ENCODE results near the gene IGFBPL1. TPM values are rescaled to one million over a fixed set of nuclear protein-coding genes. Genes with fewer than 3 reads are reported as not detected.
"Not testable (repeated sequence)": the region's sequence is repeated elsewhere in the genome, so short reads cannot be mapped to it uniquely, and the experiment has no call there.

IGFBPL1 gene
- not detected in 2 replicates for total RNA-seq

DNA sequence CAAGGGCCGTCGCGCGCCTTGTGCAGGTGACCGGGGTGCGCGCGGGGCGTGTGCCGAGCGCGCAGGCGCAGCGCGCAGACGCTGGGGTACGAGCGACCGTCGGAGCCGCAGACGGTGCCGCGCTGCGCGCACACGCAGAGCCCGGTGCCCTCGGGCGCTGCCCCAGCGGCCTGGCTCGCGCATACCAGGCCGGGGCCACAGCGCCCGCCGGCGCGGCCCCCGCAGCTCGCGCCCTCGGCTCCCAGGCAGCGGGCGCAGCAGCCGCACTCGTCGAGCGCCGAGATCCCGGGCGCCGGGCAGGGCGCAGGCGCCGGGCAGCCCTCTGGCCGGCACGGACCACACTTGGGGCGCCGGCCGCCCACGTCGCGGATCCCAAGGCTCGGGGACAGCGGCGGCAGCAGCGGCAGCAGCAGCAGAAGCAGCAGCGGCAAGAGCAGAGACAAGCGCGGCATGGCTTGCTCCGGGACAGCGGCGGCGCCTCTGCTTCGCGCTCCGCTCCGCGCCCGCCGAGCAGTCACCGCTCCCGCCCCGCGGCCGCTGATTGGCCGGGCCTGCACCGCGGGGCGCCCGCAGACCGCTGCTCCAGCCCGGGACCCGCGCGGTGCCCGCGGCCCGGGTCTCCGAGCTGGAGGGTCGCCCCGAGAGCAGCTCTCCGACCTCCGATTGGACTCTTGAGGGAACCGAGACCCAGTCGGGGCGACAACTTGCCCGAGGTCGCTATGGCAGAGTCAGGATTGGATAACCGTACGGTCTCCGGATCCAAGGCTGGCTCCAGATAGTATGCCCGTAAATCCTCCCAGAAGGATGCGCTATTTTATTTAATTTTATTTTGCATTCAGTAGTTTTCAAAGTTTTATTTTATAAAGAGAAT is at the start of gene IGFBPL1:
IGFBPL1 (minus strand) TSS at position 482 of the 871 bp plus-strand sequence; CDS start at position 452, 30 bp downstream.
- DNase-seq, result no peak
- ChIA-PET CTCF (no interaction called here), POLR2A (no interaction called here)
- ATAC-seq (ENCODE audit: low read depth), result no peak
- Mint-ChIP-seq H3K4me1 (peaks cover 6% of the 10 kb centered on the region), H3K4me3 (no peak within 1 kb of the TSS), H3K9me3 (no peaks in the 10 kb centered on the region), H3K27ac (no peak within 1 kb of the TSS), H3K36me3 (ENCODE audit: low read depth) (no peaks in the 10 kb centered on the region), H3K27me3 (peaks cover 49% of the 10 kb centered on the region)
- intact Hi-C loops (cut with micrococcal nuclease), result no loop called here
- no peak for TF ChIP-seq CTCF (IDR thresholded peaks at IDR 0.05)

GRCh38 chr9:38472583-38473249 is 48.5 kb upstream of the IGFBPL1 start:
- H3K9me3 Mint-ChIP-seq; H3K27ac Mint-ChIP-seq; H3K4me1 Mint-ChIP-seq; DNase-seq; H3K4me3 Mint-ChIP-seq; ATAC-seq (ENCODE audit: low read depth); CTCF ChIA-PET; H3K36me3 Mint-ChIP-seq (ENCODE audit: low read depth); intact Hi-C loops (cut with micrococcal nuclease); POLR2A ChIA-PET: not testable (repeated sequence)
- H3K27me3 Mint-ChIP-seq, result peaks cover 19% of the 10 kb centered on the region

GRCh38 chr9:38467404-38467803 is 43.1 kb upstream of the IGFBPL1 start:
- POLR2A ChIA-PET, result no interaction called here
- no peaks in the 10 kb centered on the region for H3K36me3 Mint-ChIP-seq (ENCODE audit: low read depth)
- ATAC-seq (ENCODE audit: low read depth) (no peak), DNase-seq (no peak)
- H3K4me1 Mint-ChIP-seq, result no peaks in the 10 kb centered on the region
- peaks cover 25% of the 10 kb centered on the region for H3K27me3 Mint-ChIP-seq
- H3K4me3 Mint-ChIP-seq, result no peak overlapping the region
- no peak for TF ChIP-seq CTCF (IDR thresholded peaks at IDR 0.05)
- CTCF ChIA-PET, result no interaction called here
- intact Hi-C loops (cut with micrococcal nuclease), result no loop called here
- peaks cover 6% of the 10 kb centered on the region for H3K9me3 Mint-ChIP-seq
- H3K27ac Mint-ChIP-seq, result no peak overlapping the region

GRCh38 chr9:38453835-38454234 is 29.6 kb upstream of the IGFBPL1 start:
- Mint-ChIP-seq H3K27me3 (peaks cover 32% of the 10 kb centered on the region), H3K36me3 (ENCODE audit: low read depth) (peaks cover 6% of the 10 kb centered on the region), H3K27ac (no peak overlapping the region), H3K9me3 (peaks cover 13% of the 10 kb centered on the region), H3K4me1 (no peaks in the 10 kb centered on the region), H3K4me3 (no peak overlapping the region)
- CTCF ChIA-PET, result no interaction called here
- intact Hi-C loops (cut with micrococcal nuclease), result no loop called here
- POLR2A ChIA-PET, result no interaction called here
- no peak for TF ChIP-seq CTCF (IDR thresholded peaks at IDR 0.05)
- ATAC-seq (ENCODE audit: low read depth) (no peak), DNase-seq (no peak)

DNA sequence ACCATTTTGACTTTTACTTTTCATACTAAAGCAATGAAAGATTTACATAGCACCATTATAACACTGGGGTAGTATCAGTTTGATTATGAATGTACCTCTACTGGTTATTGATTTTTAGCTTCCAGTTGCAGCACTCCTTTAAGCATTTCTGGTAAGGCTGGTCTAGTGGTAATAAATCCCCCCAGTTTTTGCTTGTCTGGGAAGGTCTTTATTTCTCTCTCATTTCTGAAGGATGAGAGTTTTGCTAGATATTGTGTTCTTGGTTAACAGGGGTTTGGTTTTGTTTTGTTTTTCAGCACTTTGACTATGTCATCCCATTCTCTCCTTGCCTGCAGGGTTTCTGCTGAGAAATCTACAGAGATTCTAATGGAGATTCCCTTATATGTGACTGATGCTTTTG is 26.9 kb upstream of the IGFBPL1 start:
- H3K27ac Mint-ChIP-seq, result no peak overlapping the region
- TF ChIP-seq CTCF (IDR thresholded peaks at IDR 0.05), result no peak
- intact Hi-C loops (cut with micrococcal nuclease), result no loop called here
- H3K4me3 Mint-ChIP-seq, result no peak overlapping the region
- no peaks in the 10 kb centered on the region for H3K4me1 Mint-ChIP-seq
- ChIA-PET POLR2A (no interaction called here), CTCF (no interaction called here)
- H3K36me3 Mint-ChIP-seq (ENCODE audit: low read depth), result peaks cover 6% of the 10 kb centered on the region
- H3K9me3 Mint-ChIP-seq, result peaks cover 16% of the 10 kb centered on the region
- no peak for ATAC-seq (ENCODE audit: low read depth)
- peaks cover 43% of the 10 kb centered on the region for H3K27me3 Mint-ChIP-seq
- no peak for DNase-seq

All from activated B cell treated with CpG ODN at 0.5 μM for 24 hours (primary cell).